Liver (tissue), 9 donors: ENCODE measurements around the gene CD8B2. TPM values are rescaled to one million over a fixed set of nuclear protein-coding genes. Genes with fewer than 3 reads are reported as not detected.

Experiments used
- DNase-seq: peaks from one replicate; pipeline ENCODE4 v3.0.0-alpha.2; 2017; ENCODE audit warnings: low spot score
- H3K27ac ChIP-seq, 2 donors: one replicate each; pipeline ENCODE4 v1.7.0; 2013; ENCODE audit warnings: inconsistent platforms in 2 of 2, low read length in 2 of 2, control low read depth in 1 of 2, low read depth in 1 of 2, mild to moderate bottlenecking in 1 of 2
- H3K27me3 ChIP-seq, 4 donors: one replicate each; pipeline versions ENCODE4 v1.6.1 to v1.7.0; 2013; ENCODE audit warnings: low read length in 3 of 4, inconsistent platforms in 1 of 4, mild to moderate bottlenecking in 1 of 4, moderate library complexity in 1 of 4; ENCODE audit not compliant: control insufficient read depth in 4 of 4, insufficient read depth in 4 of 4
- H3K36me3 ChIP-seq, 4 donors: one replicate each; pipeline versions ENCODE4 v1.6.1 to v1.7.0; 2013; ENCODE audit warnings: low read length in 3 of 4, mild to moderate bottlenecking in 3 of 4, low read depth in 1 of 4, moderate library complexity in 1 of 4; ENCODE audit not compliant: control insufficient read depth in 4 of 4, insufficient read depth in 3 of 4
- H3K4me1 ChIP-seq, 4 donors: one replicate each; pipeline versions ENCODE4 v1.6.1 to v1.7.0; 2013; ENCODE audit warnings: low read length in 3 of 4, mild to moderate bottlenecking in 3 of 4, moderate library complexity in 1 of 4; ENCODE audit not compliant: control insufficient read depth in 4 of 4, insufficient read depth in 4 of 4
- H3K4me3 ChIP-seq, 3 donors: one replicate each; pipeline versions ENCODE4 v1.6.1 to v1.7.0; 2013; ENCODE audit warnings: low read length in 3 of 3, control low read depth in 1 of 3, low read depth in 1 of 3, mild to moderate bottlenecking in 1 of 3
- H3K9ac ChIP-seq, 2 donors: one replicate each; pipeline ENCODE4 v1.7.0; 2013; ENCODE audit warnings: low read length in 2 of 2, mild to moderate bottlenecking in 2 of 2, moderate library complexity in 2 of 2, control low read depth in 1 of 2, low read depth in 1 of 2
- H3K9me3 ChIP-seq, 4 donors: one replicate each; pipeline versions ENCODE4 v1.6.1 to v1.7.0; 2013; ENCODE audit warnings: low read length in 3 of 4; ENCODE audit not compliant: control insufficient read depth in 4 of 4
- ATF3 ChIP-seq: IDR thresholded peaks from 2 replicates; pipeline ENCODE4 v1.6.1; 2016; ENCODE audit warnings: antibody characterized with exemption
- CTCF ChIP-seq: fragments of 150-350 bp; IDR thresholded peaks from 2 replicates; pipeline ENCODE4 v1.5.1; 2017; ENCODE audit warnings: improper control_type of control experiment, low read depth, low read length; ENCODE audit not compliant: missing input control
- FOXA1 ChIP-seq: IDR thresholded peaks from 2 replicates; pipeline ENCODE4 v1.6.1; 2016; ENCODE audit warnings: antibody characterized with exemption
- FOXA2 ChIP-seq: IDR thresholded peaks from 2 replicates; pipeline ENCODE4 v1.6.1; 2016; ENCODE audit warnings: antibody characterized with exemption
- GABPA ChIP-seq, 2 donors: IDR thresholded peaks in 1 of 2; conservative IDR thresholded peaks in 1 of 2; 2 replicates each; pipeline ENCODE4 v1.6.1; 2016; ENCODE audit warnings: antibody characterized with exemption in 2 of 2, mild to moderate bottlenecking in 1 of 2, moderate library complexity in 1 of 2
- HNF4G ChIP-seq: IDR thresholded peaks from 2 replicates; pipeline ENCODE4 v1.6.1; 2016; ENCODE audit warnings: antibody characterized with exemption
- JUND ChIP-seq, 2 donors: IDR thresholded peaks; 2 replicates each; pipeline ENCODE4 v1.6.1; 2016; ENCODE audit warnings: antibody characterized with exemption in 2 of 2
- MAX ChIP-seq: IDR thresholded peaks from 2 replicates; pipeline ENCODE4 v1.6.1; 2016; ENCODE audit warnings: antibody characterized with exemption
- NR2F2 ChIP-seq: IDR thresholded peaks from 2 replicates; pipeline ENCODE4 v1.6.1; 2016; ENCODE audit warnings: antibody characterized with exemption
- RAD21 ChIP-seq, 2 donors: IDR thresholded peaks; 2 replicates each; pipeline ENCODE4 v1.6.1; 2016; ENCODE audit warnings: antibody characterized with exemption in 2 of 2, mild to moderate bottlenecking in 2 of 2
- REST ChIP-seq: IDR thresholded peaks from 2 replicates; pipeline ENCODE4 v1.6.1; 2016; ENCODE audit warnings: antibody characterized with exemption, mild to moderate bottlenecking
- SP1 ChIP-seq: IDR thresholded peaks from 2 replicates; pipeline ENCODE4 v1.6.1; 2018; ENCODE audit warnings: antibody characterized with exemption, mild to moderate bottlenecking
- YY1 ChIP-seq: IDR thresholded peaks from 2 replicates; pipeline ENCODE4 v1.6.1; 2016; ENCODE audit warnings: antibody characterized with exemption, mild to moderate bottlenecking
- ZBTB33 ChIP-seq: IDR thresholded peaks from 2 replicates; pipeline ENCODE4 v1.6.1; 2016; ENCODE audit warnings: antibody characterized with exemption
- WGBS: extraction: QIAGEN DNeasy Blood & Tissue Kit; methylation state at CpG from one replicate; pipeline ENCODE4 v1.1.7; 2013; 5-methylcytosine and 5-hydroxymethylcytosine counted together
- polyA plus RNA-seq, 2 donors: library from polyadenylated mRNA; stranded (reverse) in 1 of 2; unstranded in 1 of 2; fragments of 200-250 nt in 1 of 2; fragments of >200 nt in 1 of 2; fragmentation: Nextera tagmentation in 1 of 2; extraction: Ambion mirVana in 1 of 2; gene quantifications; one replicate each; pipeline versions ENCODE4 v1.2.1 to v1.2.3, GENCODE V29; 2013 to 2015
- total RNA-seq, 2 donors: library from RNA; depleted of rRNA; stranded (reverse); fragments of >200 nt; gene quantifications; one replicate each; pipeline ENCODE4 v1.2.3, GENCODE V29; 2014
- donor health status: healthy.
- donor health status: healthy.
- donor health status: healthy.
- donor health status: healthy.
- donor health status: healthy.

Gene CD8B2
- total and polyA plus RNA-seq, 4 donors: under 0.01 to 0.05 TPM; not detected in 2

- Histone ChIP-seq H3K4me3 (no peak overlapping the region), H3K9me3 (no peaks in the 10 kb centered on the region), H3K27me3 (no peaks in the 10 kb centered on the region), H3K27ac (no peak overlapping the region), H3K4me1 (no peaks in the 10 kb centered on the region), H3K36me3 (no peaks in the 10 kb centered on the region), H3K9ac (no peak overlapping the region)
- no peak for TF ChIP-seq ATF3
- no peak for TF ChIP-seq ZBTB33
- peak; percentile 24 for TF ChIP-seq CTCF
- TF ChIP-seq MAX: no peak
- no peak for TF ChIP-seq SP1
- TF ChIP-seq REST: no peak
- no peak for TF ChIP-seq FOXA2
- TF ChIP-seq JUND (IDR thresholded peaks at IDR 0.05): no peak
- TF ChIP-seq FOXA1: no peak
- TF ChIP-seq RAD21 (IDR thresholded peaks at IDR 0.05): peak; percentile 41 to 55
- 88% methylated on average over 2 of the region's 2 CpGs for WGBS
- no peak for DNase-seq
These were observed 76.0 kb downstream of the CD8B2 start for GRCh38 chr2:106563195-106563594.

GRCh38 chr2:106565599-106565998 lies 78.4 kb downstream of the CD8B2 start:
- Histone ChIP-seq H3K9me3 (no peaks in the 10 kb centered on the region), H3K36me3 (no peaks in the 10 kb centered on the region), H3K27ac (no peak overlapping the region), H3K4me3 (no peak overlapping the region), H3K4me1 (no peaks in the 10 kb centered on the region), H3K9ac (no peak overlapping the region), H3K27me3 (no peaks in the 10 kb centered on the region)
- DNase-seq: no peak
- TF ChIP-seq GABPA (IDR thresholded peaks at IDR 0.05 in 1 of 2, conservative IDR thresholded peaks at IDR 0.05 in 1 of 2) (no peak), YY1 (no peak), REST (no peak), HNF4G (no peak), NR2F2 (no peak), JUND (IDR thresholded peaks at IDR 0.05) (no peak), ATF3 (no peak)
- 73% methylated on average over 2 of the region's 2 CpGs for WGBS
